Measurements from ENCODE around the gene DLGAP1. TPM values are rescaled to one million over a fixed set of nuclear protein-coding genes. Genes with fewer than 3 reads are reported as not detected.

DLGAP1 gene
- total RNA-seq, 1 experiment from 2014 or later, result 10.1 TPM

DNA sequence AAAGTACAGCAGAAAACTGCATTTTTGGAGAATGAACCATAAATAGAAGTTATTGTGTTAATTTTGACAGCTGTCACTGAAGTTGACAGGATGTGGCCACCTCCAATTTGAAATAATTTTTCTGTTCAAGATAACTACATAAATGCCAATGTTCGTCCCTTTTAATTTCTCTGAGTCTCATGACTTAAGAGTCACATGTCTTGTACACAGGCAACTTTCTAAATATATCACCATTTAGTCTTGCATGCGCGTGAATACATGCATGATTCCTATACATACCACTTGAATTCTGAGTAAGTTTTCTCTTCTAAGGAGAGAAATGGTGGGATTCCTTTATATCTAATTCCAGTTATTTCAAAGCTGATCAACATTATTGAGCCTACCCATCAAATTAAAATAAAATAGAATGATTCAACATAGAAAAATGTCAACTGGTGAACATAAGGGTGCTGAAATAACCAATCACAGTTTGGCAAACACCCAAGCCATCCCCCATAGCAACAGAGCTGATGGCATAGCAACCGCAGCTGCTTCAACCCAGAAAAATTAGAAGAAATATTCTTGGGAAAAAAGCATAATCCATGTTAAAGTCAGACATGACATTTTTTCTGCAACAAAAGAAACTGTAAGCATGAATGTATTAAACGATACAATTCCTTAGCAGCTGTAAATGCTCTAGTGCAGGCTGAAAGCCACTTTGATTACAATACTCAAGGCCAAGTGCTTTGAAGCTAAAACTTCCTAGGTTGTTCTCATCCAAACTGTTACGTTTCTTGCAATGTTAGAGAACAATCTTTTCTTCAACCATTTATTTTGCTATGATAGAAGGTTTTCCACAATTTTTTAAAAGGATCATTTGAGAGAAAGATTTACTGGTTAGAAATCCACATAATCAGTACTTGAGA lies 282.7 kb downstream of the DLGAP1 start:
- H3K27me3 ChIP-seq (ENCODE audit: control insufficient read depth, insufficient read depth, low read length), result no peaks in the 10 kb centered on the region
- H3K36me3 ChIP-seq (replicated peaks; ENCODE audit: control insufficient read depth, insufficient read depth, low read length), result no peaks in the 10 kb centered on the region
- H3K4me3 ChIP-seq (ENCODE audit: insufficient read depth, low read depth, low read length), result no peak overlapping the region
- DNase-seq, result no peak

DNA sequence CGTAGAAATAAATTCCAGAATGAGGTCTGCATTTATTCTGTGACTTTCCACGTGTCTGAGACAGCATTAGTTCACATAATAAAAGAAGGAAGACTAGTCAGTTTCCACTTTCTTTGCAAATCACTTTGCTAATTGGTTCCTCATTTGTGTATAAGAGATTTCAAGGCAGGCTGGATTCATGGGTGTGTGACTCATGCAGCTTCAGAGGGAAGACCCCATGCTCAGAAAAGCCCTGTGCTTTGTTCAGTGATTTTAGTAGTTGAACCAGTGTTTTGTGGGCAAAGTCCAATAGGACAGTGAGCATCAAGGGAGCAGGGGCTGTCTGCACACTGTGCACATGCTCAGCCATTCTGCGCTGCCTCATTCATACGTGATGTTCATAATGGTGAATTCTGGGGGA lies 297.8 kb downstream of the DLGAP1 start:
- no peak overlapping the region for H3K4me3 ChIP-seq (ENCODE audit: insufficient read depth, low read depth, low read length)
- no peaks in the 10 kb centered on the region for H3K36me3 ChIP-seq (replicated peaks; ENCODE audit: control insufficient read depth, insufficient read depth, low read length)
- H3K27me3 ChIP-seq (ENCODE audit: control insufficient read depth, insufficient read depth, low read length), result no peaks in the 10 kb centered on the region
- DNase-seq, result no peak

DNA sequence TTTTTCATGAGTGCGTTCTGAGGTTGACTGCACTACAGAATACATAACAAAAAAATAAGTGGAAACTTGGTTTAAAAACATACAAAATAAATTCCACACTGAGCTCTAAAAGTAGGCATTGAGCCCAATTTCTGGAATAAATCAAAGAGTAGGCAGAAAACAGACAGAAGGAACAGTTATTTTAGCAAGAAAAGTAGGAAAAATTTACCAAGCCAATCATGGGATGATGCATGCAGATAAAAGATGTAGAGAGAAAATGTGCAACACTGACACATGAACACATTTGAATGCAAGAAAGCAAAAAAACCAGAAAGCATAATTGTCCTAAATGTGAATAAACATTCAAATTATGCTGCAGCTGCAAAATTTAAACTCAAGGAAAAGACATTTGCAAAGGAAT lies 308.3 kb downstream of the DLGAP1 start:
- Histone ChIP-seq H3K4me3 (ENCODE audit: insufficient read depth, low read depth, low read length) (no peak overlapping the region), H3K36me3 (replicated peaks; ENCODE audit: control insufficient read depth, insufficient read depth, low read length) (no peaks in the 10 kb centered on the region), H3K27me3 (ENCODE audit: control insufficient read depth, insufficient read depth, low read length) (no peaks in the 10 kb centered on the region)
- no peak for DNase-seq

GRCh38 chr18:4144201-4144600 lies 310.9 kb downstream of the DLGAP1 start:
- no peak for DNase-seq
- Histone ChIP-seq H3K36me3 (replicated peaks; ENCODE audit: control insufficient read depth, insufficient read depth, low read length) (no peaks in the 10 kb centered on the region), H3K4me3 (ENCODE audit: insufficient read depth, low read depth, low read length) (no peak overlapping the region), H3K27me3 (ENCODE audit: control insufficient read depth, insufficient read depth, low read length) (no peaks in the 10 kb centered on the region)

GRCh38 chr18:4143585-4143984 lies 311.5 kb downstream of the DLGAP1 start:
- no peaks in the 10 kb centered on the region for H3K27me3 ChIP-seq (ENCODE audit: control insufficient read depth, insufficient read depth, low read length)
- no peak overlapping the region for H3K4me3 ChIP-seq (ENCODE audit: insufficient read depth, low read depth, low read length)
- DNase-seq, result no peak
- no peaks in the 10 kb centered on the region for H3K36me3 ChIP-seq (replicated peaks; ENCODE audit: control insufficient read depth, insufficient read depth, low read length)

DNA sequence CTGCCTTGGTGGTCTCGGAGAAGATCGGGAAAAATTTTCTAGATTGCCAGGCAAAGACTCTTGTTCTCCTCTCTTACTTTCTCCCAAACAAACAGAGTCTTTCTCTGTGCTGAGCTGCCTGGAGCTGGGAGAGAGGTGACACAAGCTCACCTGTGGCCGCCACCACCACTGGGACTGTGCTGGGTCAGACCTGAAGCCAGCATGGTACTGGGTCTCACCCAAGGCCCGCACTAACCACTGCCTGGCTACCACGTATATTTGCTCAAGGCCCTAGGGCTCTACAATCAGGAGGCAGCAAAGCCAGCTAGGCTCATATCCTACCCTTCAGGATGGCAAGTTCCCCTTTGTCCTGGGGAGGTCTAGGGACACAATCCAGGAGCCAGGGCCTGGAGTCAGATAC lies 312.2 kb downstream of the DLGAP1 start:
- Histone ChIP-seq H3K27me3 (ENCODE audit: control insufficient read depth, insufficient read depth, low read length) (no peaks in the 10 kb centered on the region), H3K36me3 (replicated peaks; ENCODE audit: control insufficient read depth, insufficient read depth, low read length) (no peaks in the 10 kb centered on the region), H3K4me3 (ENCODE audit: insufficient read depth, low read depth, low read length) (no peak overlapping the region)
- DNase-seq, result no peak

- Histone ChIP-seq H3K27me3 (ENCODE audit: control insufficient read depth, insufficient read depth, low read length) (no peaks in the 10 kb centered on the region), H3K4me3 (ENCODE audit: insufficient read depth, low read depth, low read length) (no peak overlapping the region), H3K36me3 (replicated peaks; ENCODE audit: control insufficient read depth, insufficient read depth, low read length) (no peaks in the 10 kb centered on the region)
- no peak for DNase-seq
Measured at GRCh38 chr18:4134700-4135099, 320.4 kb downstream of the DLGAP1 start.

DNA sequence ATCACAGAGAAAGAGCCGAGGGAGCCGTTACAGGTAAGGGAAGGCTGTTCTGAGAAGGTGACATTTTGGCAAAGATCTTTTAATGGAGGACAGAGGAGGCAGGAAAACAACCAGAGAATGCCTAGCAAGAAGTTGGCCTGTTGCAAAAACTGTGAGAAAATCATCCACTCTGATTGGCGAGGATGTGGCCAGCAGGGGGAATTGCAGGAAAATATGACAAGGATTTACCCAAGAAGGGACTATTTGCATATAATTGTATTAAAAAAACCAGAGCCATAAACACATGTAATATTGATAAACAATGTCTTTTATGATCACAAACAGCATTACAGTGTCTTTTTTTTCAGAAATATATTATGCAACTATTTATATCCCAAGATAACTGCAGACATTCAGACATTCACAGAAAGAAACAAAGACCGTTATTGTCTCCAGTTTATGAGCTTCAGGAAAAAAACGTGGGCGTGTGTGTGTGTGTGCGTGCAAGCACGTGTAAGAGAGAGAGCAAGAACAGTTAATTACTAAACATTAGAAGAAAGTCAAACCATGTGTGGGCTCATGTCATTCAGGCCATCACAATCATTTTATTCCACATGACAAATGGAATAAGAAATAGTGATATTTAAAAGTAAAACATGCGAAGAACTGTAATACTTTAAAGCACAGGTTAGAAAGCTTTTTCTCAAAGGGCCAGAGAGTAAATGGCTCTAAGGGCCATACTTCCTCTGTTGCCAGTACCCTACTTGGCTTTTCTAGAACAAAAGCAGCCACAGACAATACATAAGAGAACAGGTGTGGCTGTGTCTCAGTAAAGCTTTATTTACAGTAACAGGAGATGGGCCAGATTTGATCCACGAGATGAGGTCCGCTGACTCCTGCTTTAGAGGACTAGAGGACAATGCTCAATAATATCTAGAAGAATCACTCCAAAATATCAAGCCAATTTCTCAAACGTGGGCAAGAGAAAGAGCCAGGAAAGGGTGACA lies 324.1 kb downstream of the DLGAP1 start:
- no peaks in the 10 kb centered on the region for H3K27me3 ChIP-seq (ENCODE audit: control insufficient read depth, insufficient read depth, low read length)
- no peak overlapping the region for H3K4me3 ChIP-seq (ENCODE audit: insufficient read depth, low read depth, low read length)
- no peaks in the 10 kb centered on the region for H3K36me3 ChIP-seq (replicated peaks; ENCODE audit: control insufficient read depth, insufficient read depth, low read length)
- DNase-seq, result no peak

DNA sequence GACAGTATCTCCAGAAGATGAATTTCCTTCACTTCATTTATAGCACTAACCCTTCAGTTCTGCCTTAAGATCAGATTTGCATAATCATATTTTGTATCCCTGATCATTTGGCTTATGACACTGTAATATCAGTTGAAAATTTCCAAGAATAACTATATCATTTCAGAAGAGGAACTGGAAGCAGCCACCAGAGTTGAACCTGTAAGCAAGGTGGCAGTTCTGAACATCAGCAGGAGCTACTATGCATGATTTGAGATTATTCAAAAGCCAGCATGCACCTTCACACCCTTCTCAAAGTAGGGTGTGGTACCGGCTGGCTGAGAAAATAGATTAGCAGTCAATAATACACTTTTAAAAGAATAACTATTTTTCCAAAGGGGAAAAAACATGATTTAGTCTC lies 328.2 kb downstream of the DLGAP1 start:
- no peak for DNase-seq
- no peak overlapping the region for H3K4me3 ChIP-seq (ENCODE audit: insufficient read depth, low read depth, low read length)
- H3K27me3 ChIP-seq (ENCODE audit: control insufficient read depth, insufficient read depth, low read length), result no peaks in the 10 kb centered on the region
- no peaks in the 10 kb centered on the region for H3K36me3 ChIP-seq (replicated peaks; ENCODE audit: control insufficient read depth, insufficient read depth, low read length)

- H3K4me3 ChIP-seq (ENCODE audit: insufficient read depth, low read depth, low read length), result no peak overlapping the region
- DNase-seq, result no peak
Measured at GRCh38 chr18:4125627-4126230, 329.4 kb downstream of the DLGAP1 start.

GRCh38 chr18:4125224-4125623 lies 329.9 kb downstream of the DLGAP1 start:
- no peak for DNase-seq
- Histone ChIP-seq H3K27me3 (ENCODE audit: control insufficient read depth, insufficient read depth, low read length) (no peaks in the 10 kb centered on the region), H3K4me3 (ENCODE audit: insufficient read depth, low read depth, low read length) (no peak overlapping the region), H3K36me3 (replicated peaks; ENCODE audit: control insufficient read depth, insufficient read depth, low read length) (no peaks in the 10 kb centered on the region)

More at GRCh38 chr18:4125627-4126230, 329.4 kb downstream of the DLGAP1 start:
- no peaks in the 10 kb centered on the region for H3K36me3 ChIP-seq (replicated peaks; ENCODE audit: control insufficient read depth, insufficient read depth, low read length)
- no peaks in the 10 kb centered on the region for H3K27me3 ChIP-seq (ENCODE audit: control insufficient read depth, insufficient read depth, low read length)

DNA sequence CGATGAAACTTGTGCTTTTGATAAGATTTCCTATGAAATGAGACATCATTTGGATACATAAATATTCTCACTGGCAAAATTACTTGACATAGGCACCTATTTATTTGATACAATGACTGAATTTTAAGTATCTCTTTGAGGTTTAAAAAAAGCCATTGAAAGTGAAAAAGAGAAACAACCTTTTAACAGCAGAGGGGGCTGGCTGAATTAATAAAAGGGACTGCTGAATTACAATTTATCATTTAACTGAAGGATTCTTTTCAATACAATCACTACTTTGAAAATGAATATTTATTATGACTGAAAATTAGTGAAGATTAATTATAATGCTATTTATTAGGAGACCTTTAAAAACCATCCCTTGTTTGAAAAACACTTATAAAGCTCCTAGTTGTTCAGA lies 335.3 kb downstream of the DLGAP1 start:
- Histone ChIP-seq H3K36me3 (replicated peaks; ENCODE audit: control insufficient read depth, insufficient read depth, low read length) (no peaks in the 10 kb centered on the region), H3K27me3 (ENCODE audit: control insufficient read depth, insufficient read depth, low read length) (no peaks in the 10 kb centered on the region), H3K4me3 (ENCODE audit: insufficient read depth, low read depth, low read length) (no peak overlapping the region)
- DNase-seq, result no peak

DNA sequence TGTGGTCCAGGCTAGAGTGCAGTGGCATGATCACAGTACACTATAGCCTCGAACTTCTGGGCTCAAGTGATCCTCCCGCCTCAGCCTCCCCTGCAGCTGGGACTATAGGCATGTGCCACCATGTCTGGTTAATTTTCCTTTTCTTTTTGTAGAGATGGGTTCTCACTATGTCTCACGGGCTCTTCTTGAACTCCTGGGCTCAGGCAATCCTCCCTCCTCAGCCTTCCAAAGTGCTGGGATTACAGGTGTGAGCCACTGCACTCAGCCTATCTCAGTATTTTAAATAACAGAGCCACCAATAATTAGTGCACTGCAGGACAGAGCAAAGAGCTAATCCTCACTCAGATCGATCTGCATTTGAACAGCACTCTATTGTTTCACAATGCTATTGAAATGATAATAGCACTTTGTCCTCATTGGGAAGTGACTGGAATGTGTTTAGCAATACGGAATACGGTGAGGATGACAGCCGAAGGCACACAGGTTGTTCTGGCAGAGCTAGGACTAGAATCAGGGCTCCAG lies 335.9 kb downstream of the DLGAP1 start:
- Histone ChIP-seq H3K4me3 (ENCODE audit: insufficient read depth, low read depth, low read length) (no peak overlapping the region), H3K27me3 (ENCODE audit: control insufficient read depth, insufficient read depth, low read length) (no peaks in the 10 kb centered on the region), H3K36me3 (replicated peaks; ENCODE audit: control insufficient read depth, insufficient read depth, low read length) (no peaks in the 10 kb centered on the region)
- DNase-seq, result peak; percentile 47

DNA sequence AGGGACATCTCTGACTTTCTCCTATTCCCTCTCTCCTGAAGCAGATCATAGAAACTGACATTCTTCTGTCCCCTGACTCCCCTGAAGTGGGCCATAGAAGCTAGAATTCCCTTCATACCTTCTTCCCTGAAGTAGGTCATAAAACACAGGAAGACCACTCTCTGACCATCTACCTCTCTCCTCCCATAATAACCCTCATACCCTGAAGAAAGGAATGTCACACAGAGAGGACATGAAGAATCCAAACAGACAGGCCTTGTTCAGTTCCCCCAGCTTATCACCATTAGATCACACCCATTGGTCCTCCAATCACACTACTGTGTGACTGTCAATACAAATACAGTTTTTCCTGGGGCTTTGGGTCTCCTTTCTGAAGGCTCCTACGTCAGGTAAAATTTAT lies 347.1 kb downstream of the DLGAP1 start:
- no peak for DNase-seq
- H3K36me3 ChIP-seq (replicated peaks; ENCODE audit: control insufficient read depth, insufficient read depth, low read length), result no peaks in the 10 kb centered on the region
- no peaks in the 10 kb centered on the region for H3K27me3 ChIP-seq (ENCODE audit: control insufficient read depth, insufficient read depth, low read length)
- no peak overlapping the region for H3K4me3 ChIP-seq (ENCODE audit: insufficient read depth, low read depth, low read length)

All from H7 (cell line).